ENCODE data around the gene MYLK2. TPM values are rescaled to one million over a fixed set of nuclear protein-coding genes. Genes with fewer than 3 reads are reported as not detected.

Gene MYLK2
- total and polyA plus RNA-seq, 8 donors: 0.53 to 1.9 (median 1.0) TPM; not detected in 2

DNA sequence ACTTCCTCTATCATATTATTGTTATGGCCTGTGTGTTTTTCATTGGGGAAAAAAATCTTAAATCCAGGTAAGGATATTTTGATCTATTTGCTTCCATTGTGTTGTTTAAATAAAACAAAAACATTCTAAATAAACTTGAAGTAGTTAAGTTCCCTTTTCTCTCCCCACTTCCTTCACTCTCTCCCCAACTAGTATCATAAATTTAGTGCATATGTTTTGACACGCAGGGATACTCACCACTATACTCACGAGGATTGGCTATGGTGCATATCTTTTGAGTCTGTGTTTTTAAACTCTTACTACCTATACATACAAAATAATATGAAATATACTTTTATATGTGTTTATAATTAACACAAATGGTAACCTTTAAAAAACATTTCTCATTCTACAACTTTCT is 56.5 kb downstream of the MYLK2 start:
- ATAC-seq: no peak
- no peaks in the 10 kb centered on the region for H3K9me3 ChIP-seq
- H3K36me3 ChIP-seq: no peaks in the 10 kb centered on the region
- no peak overlapping the region for H3K4me3 ChIP-seq
- H3K4me1 ChIP-seq: peaks cover 0 to 7% of the 10 kb centered on the region in 2 donors
- no peak for DNase-seq
- TF ChIP-seq, protein P1, sequence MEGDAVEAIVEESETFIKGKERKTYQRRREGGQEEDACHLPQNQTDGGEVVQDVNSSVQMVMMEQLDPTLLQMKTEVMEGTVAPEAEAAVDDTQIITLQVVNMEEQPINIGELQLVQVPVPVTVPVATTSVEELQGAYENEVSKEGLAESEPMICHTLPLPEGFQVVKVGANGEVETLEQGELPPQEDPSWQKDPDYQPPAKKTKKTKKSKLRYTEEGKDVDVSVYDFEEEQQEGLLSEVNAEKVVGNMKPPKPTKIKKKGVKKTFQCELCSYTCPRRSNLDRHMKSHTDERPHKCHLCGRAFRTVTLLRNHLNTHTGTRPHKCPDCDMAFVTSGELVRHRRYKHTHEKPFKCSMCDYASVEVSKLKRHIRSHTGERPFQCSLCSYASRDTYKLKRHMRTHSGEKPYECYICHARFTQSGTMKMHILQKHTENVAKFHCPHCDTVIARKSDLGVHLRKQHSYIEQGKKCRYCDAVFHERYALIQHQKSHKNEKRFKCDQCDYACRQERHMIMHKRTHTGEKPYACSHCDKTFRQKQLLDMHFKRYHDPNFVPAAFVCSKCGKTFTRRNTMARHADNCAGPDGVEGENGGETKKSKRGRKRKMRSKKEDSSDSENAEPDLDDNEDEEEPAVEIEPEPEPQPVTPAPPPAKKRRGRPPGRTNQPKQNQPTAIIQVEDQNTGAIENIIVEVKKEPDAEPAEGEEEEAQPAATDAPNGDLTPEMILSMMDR (IDR thresholded peaks at IDR 0.05): no peak
- peaks cover 0 to 9% of the 10 kb centered on the region in 2 donors for H3K27me3 ChIP-seq
- no peak overlapping the region for H3K27ac ChIP-seq
- intact Hi-C loops (cut with DNase I): no loop called here

- Histone ChIP-seq H3K4me1 (peaks cover 0 to 5% of the 10 kb centered on the region in 2 donors), H3K36me3 (no peaks in the 10 kb centered on the region), H3K27ac (no peak overlapping the region), H3K27me3 (no peaks in the 10 kb centered on the region), H3K9me3 (no peaks in the 10 kb centered on the region), H3K4me3 (no peak overlapping the region)
- TF ChIP-seq, protein P1 (IDR thresholded peaks at IDR 0.05): no peak
- intact Hi-C loops (cut with DNase I): no loop called here
- ATAC-seq (no peak), DNase-seq (no peak)
Observed at GRCh38 chr20:31877684-31878083, 58.5 kb downstream of the MYLK2 start.

- H3K4me1 ChIP-seq: peaks cover 0 to 5% of the 10 kb centered on the region in 2 donors
- intact Hi-C loops (cut with DNase I): no loop called here
- TF ChIP-seq, protein P1 (IDR thresholded peaks at IDR 0.05): no peak
Observed at GRCh38 chr20:31879143-31879987, 60.2 kb downstream of the MYLK2 start.

GRCh38 chr20:31881945-31882344 is 62.8 kb downstream of the MYLK2 start:
- H3K4me3 ChIP-seq: no peak overlapping the region
- intact Hi-C loops (cut with DNase I): no loop called here
- DNase-seq: no peak
- no peak for ATAC-seq
- peaks cover 0 to 5% of the 10 kb centered on the region in 2 donors for H3K4me1 ChIP-seq
- TF ChIP-seq, protein P1 (IDR thresholded peaks at IDR 0.05): no peak
- H3K27ac ChIP-seq: no peak overlapping the region
- H3K27me3 ChIP-seq: no peaks in the 10 kb centered on the region
- no peaks in the 10 kb centered on the region for H3K36me3 ChIP-seq
- H3K9me3 ChIP-seq: no peaks in the 10 kb centered on the region

More at GRCh38 chr20:31879143-31879987, 60.2 kb downstream of the MYLK2 start:
- Histone ChIP-seq H3K27ac (peak overlapping the region; percentile 42 to 81), H3K9me3 (no peaks in the 10 kb centered on the region), H3K27me3 (no peaks in the 10 kb centered on the region), H3K36me3 (no peaks in the 10 kb centered on the region), H3K4me3 (peak overlapping the region; percentile 50 to 63)
- ATAC-seq: peak; percentile 99
- DNase-seq: peak; percentile 95 to 97 (median 96)

DNA sequence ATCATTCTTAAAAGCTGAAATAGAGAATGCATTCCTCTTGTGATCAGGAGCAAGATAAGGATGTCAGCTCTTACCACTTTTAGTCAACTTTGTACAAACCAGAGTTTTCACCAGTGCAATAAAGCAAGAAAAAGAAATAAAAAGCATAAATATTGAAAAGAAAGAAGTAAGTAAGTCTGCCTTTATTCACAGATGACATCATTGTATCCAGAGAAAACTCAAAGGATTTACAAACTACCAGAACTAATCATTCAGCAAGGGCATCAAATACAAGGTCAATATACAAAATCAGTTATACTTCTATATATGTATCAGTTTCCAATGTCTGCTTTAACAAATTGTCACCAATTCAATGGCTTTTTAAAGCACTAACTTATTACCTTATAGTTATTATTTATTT is 64.7 kb downstream of the MYLK2 start:
- H3K4me1 ChIP-seq: peaks cover 0 to 5% of the 10 kb centered on the region in 2 donors
- H3K27me3 ChIP-seq: no peaks in the 10 kb centered on the region
- TF ChIP-seq, protein P1 (IDR thresholded peaks at IDR 0.05): no peak
- H3K36me3 ChIP-seq: no peaks in the 10 kb centered on the region
- H3K9me3 ChIP-seq: no peaks in the 10 kb centered on the region
- ATAC-seq (no peak), DNase-seq (no peak)
- no peak overlapping the region for H3K27ac ChIP-seq
- H3K4me3 ChIP-seq: no peak overlapping the region
- intact Hi-C loops (cut with DNase I): no loop called here

Other genes with a start within 250 kb of the MYLK2 start
- gene ID1, start 214.1 kb upstream of the MYLK2 start, total RNA-seq: 100 to 1,000 TPM; 185 to 297 TPM
- gene ID1, start 214.1 kb upstream of the MYLK2 start, polyA plus RNA-seq (ENCODE audit: insufficient read length in 6 of 6): 100 to 1,000 TPM in 5 of 6 donors, 10 to 100 TPM in 1; 65.4 to 194 (median 120) TPM
- 10 to 100 TPM; 13.5 to 15.7 TPM for gene COX4I2, start 181.4 kb upstream of the MYLK2 start, total RNA-seq
- 10 to 100 TPM; 18.6 to 33.8 (median 25.2) TPM for gene COX4I2, start 181.4 kb upstream of the MYLK2 start, polyA plus RNA-seq (ENCODE audit: insufficient read length in 6 of 6)
- 100 to 1,000 TPM; 122 to 181 TPM for gene BCL2L1, start 96.5 kb upstream of the MYLK2 start, total RNA-seq
- gene BCL2L1, start 96.5 kb upstream of the MYLK2 start, polyA plus RNA-seq (ENCODE audit: insufficient read length in 6 of 6): 10 to 100 TPM; 43.3 to 60.5 (median 54.4) TPM
- 10 to 100 TPM in 1 of 2 donors, 1 to 10 TPM in 1; 5.1 to 16.5 TPM for gene TPX2, start 80.1 kb upstream of the MYLK2 start, total RNA-seq
- 10 to 100 TPM; 35.3 to 89.9 (median 47.8) TPM for gene TPX2, start 80.1 kb upstream of the MYLK2 start, polyA plus RNA-seq (ENCODE audit: insufficient read length in 6 of 6)
- 1 to 10 TPM; 2.5 to 2.9 TPM for gene FOXS1, start 26.2 kb downstream of the MYLK2 start, total RNA-seq
- gene FOXS1, start 26.2 kb downstream of the MYLK2 start, polyA plus RNA-seq (ENCODE audit: insufficient read length in 6 of 6): 1 to 10 TPM; 4.8 to 8.2 (median 6.2) TPM
- 1 to 10 TPM in 1 of 2 donors, under 1 TPM in 1; 0.82 to 1.1 TPM for gene DUSP15, start 51.2 kb downstream of the MYLK2 start, total RNA-seq
- 10 to 100 TPM in 4 of 6 donors, 1 to 10 TPM in 2; 8.5 to 13.1 (median 10.3) TPM for gene DUSP15, start 51.2 kb downstream of the MYLK2 start, polyA plus RNA-seq (ENCODE audit: insufficient read length in 6 of 6)
- 1 to 10 TPM in 1 of 2 donors, under 1 TPM in 1; 0.20 to 1.3 TPM for gene TTLL9, start 51.3 kb downstream of the MYLK2 start, total RNA-seq
- 1 to 10 TPM; 2.0 to 6.2 (median 3.6) TPM for gene TTLL9, start 51.3 kb downstream of the MYLK2 start, polyA plus RNA-seq (ENCODE audit: insufficient read length in 6 of 6)
- gene PDRG1, start 132.7 kb downstream of the MYLK2 start, total RNA-seq: 10 to 100 TPM in 1 of 2 donors, 1 to 10 TPM in 1; 9.1 to 10.5 TPM
- 10 to 100 TPM; 15.2 to 19.1 (median 17.0) TPM for gene PDRG1, start 132.7 kb downstream of the MYLK2 start, polyA plus RNA-seq (ENCODE audit: insufficient read length in 6 of 6)
- gene XKR7, start 148.8 kb downstream of the MYLK2 start, total RNA-seq: under 1 TPM in 1 of 2 donors, not detected in 1; 0.05 TPM
- gene XKR7, start 148.8 kb downstream of the MYLK2 start, polyA plus RNA-seq (ENCODE audit: insufficient read length in 6 of 6): under 1 TPM; 0.06 to 0.19 (median 0.08) TPM
- 10 to 100 TPM in 1 of 2 donors, 1 to 10 TPM in 1; 6.8 to 13.5 TPM for gene CCM2L, start 191.1 kb downstream of the MYLK2 start, total RNA-seq
- 10 to 100 TPM; 11.6 to 16.5 (median 13.3) TPM for gene CCM2L, start 191.1 kb downstream of the MYLK2 start, polyA plus RNA-seq (ENCODE audit: insufficient read length in 6 of 6)
- gene HCK, start 232.9 kb downstream of the MYLK2 start, total RNA-seq: 100 to 1,000 TPM in 1 of 2 donors, 10 to 100 TPM in 1; 30.8 to 110 TPM
- gene HCK, start 232.9 kb downstream of the MYLK2 start, polyA plus RNA-seq (ENCODE audit: insufficient read length in 6 of 6): 1 to 10 TPM; 3.0 to 5.4 (median 4.4) TPM

Measured in left lung (tissue), 10 donors.